Measurements from ENCODE around the gene CTDP1.

DNA sequence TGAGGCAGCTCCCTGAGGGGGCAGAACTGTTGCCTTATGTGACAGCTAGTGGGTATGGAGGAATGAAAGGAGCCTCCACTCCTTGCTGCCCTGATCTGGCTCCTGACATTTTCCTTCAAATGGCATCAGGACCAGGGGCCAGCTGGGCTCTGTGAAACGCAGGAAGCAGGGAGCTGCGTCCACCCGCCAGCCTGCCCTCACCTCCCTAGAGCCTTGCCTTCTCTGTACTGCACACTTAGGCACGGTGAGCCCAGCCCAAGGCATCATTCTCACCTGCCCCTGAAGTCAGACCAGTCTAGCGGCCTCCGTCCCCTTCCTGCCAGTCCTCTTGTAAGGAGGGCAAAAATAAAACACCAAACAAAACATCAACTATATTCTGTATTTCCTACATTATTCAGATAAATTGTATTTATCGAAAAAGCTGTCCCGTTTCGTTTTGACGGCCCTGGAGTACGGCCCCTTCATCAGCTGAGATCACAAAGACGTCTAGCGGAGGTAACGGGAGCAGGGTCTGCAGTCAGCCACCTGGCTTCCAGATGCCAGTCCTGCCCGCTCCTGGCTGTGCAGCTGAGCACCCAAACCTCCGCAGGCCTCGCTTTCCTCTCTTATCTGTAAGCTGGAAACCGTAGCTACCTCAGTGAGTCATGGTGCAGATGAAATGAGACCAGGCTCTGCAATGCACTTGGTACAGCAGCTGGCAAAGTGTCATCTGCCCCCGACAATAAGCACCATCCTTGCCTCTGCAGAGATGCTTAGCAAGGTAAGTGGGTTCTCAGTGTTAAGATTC lies 6.9 kb upstream of the CTDP1 start:
- TF ChIP-seq SP1 (IDR thresholded peaks at IDR 0.05; ENCODE audit: low read depth) (no peak), RAD21 (IDR thresholded peaks at IDR 0.05; ENCODE audit: low read depth) (no peak), EZH2 (IDR thresholded peaks at IDR 0.05) (no peak), ZNF274 (IDR thresholded peaks at IDR 0.05; ENCODE audit: low read depth, low read length) (no peak), TCF7L2 (IDR thresholded peaks at IDR 0.05; ENCODE audit: borderline replicate concordance, extremely low read depth, insufficient read depth, insufficient read length) (no peak), POLR2A (IDR thresholded peaks at IDR 0.05; ENCODE audit: borderline replicate concordance, extremely low read depth, insufficient read depth, insufficient read length) (no peak), SRF (IDR thresholded peaks at IDR 0.05; ENCODE audit: low read depth) (no peak), POLR2AphosphoS5 (IDR thresholded peaks at IDR 0.05; ENCODE audit: low read depth, low read length) (no peak), EZH2phosphoT487 (IDR thresholded peaks at IDR 0.05; ENCODE audit: borderline replicate concordance) (no peak), CEBPB (IDR thresholded peaks at IDR 0.05; ENCODE audit: low read depth) (no peak)
- TF ChIP-seq, protein P1, sequence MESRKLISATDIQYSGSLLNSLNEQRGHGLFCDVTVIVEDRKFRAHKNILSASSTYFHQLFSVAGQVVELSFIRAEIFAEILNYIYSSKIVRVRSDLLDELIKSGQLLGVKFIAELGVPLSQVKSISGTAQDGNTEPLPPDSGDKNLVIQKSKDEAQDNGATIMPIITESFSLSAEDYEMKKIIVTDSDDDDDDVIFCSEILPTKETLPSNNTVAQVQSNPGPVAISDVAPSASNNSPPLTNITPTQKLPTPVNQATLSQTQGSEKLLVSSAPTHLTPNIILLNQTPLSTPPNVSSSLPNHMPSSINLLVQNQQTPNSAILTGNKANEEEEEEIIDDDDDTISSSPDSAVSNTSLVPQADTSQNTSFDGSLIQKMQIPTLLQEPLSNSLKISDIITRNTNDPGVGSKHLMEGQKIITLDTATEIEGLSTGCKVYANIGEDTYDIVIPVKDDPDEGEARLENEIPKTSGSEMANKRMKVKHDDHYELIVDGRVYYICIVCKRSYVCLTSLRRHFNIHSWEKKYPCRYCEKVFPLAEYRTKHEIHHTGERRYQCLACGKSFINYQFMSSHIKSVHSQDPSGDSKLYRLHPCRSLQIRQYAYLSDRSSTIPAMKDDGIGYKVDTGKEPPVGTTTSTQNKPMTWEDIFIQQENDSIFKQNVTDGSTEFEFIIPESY (IDR thresholded peaks at IDR 0.05; ENCODE audit: extremely low read depth, insufficient replicate concordance, low read length): no peak
- TF ChIP-seq, protein P2, sequence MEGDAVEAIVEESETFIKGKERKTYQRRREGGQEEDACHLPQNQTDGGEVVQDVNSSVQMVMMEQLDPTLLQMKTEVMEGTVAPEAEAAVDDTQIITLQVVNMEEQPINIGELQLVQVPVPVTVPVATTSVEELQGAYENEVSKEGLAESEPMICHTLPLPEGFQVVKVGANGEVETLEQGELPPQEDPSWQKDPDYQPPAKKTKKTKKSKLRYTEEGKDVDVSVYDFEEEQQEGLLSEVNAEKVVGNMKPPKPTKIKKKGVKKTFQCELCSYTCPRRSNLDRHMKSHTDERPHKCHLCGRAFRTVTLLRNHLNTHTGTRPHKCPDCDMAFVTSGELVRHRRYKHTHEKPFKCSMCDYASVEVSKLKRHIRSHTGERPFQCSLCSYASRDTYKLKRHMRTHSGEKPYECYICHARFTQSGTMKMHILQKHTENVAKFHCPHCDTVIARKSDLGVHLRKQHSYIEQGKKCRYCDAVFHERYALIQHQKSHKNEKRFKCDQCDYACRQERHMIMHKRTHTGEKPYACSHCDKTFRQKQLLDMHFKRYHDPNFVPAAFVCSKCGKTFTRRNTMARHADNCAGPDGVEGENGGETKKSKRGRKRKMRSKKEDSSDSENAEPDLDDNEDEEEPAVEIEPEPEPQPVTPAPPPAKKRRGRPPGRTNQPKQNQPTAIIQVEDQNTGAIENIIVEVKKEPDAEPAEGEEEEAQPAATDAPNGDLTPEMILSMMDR (IDR thresholded peaks at IDR 0.05 in 2 of 3, conservative IDR thresholded peaks at IDR 0.05 in 1 of 3; ENCODE audit: borderline replicate concordance in 1 of 3, insufficient read depth in 1 of 3, low read depth in 2 of 3, low read length in 2 of 3): no peak
- TF ChIP-seq, protein P3, sequence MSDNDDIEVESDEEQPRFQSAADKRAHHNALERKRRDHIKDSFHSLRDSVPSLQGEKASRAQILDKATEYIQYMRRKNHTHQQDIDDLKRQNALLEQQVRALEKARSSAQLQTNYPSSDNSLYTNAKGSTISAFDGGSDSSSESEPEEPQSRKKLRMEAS (IDR thresholded peaks at IDR 0.05): no peak
- TF ChIP-seq, protein P4, sequence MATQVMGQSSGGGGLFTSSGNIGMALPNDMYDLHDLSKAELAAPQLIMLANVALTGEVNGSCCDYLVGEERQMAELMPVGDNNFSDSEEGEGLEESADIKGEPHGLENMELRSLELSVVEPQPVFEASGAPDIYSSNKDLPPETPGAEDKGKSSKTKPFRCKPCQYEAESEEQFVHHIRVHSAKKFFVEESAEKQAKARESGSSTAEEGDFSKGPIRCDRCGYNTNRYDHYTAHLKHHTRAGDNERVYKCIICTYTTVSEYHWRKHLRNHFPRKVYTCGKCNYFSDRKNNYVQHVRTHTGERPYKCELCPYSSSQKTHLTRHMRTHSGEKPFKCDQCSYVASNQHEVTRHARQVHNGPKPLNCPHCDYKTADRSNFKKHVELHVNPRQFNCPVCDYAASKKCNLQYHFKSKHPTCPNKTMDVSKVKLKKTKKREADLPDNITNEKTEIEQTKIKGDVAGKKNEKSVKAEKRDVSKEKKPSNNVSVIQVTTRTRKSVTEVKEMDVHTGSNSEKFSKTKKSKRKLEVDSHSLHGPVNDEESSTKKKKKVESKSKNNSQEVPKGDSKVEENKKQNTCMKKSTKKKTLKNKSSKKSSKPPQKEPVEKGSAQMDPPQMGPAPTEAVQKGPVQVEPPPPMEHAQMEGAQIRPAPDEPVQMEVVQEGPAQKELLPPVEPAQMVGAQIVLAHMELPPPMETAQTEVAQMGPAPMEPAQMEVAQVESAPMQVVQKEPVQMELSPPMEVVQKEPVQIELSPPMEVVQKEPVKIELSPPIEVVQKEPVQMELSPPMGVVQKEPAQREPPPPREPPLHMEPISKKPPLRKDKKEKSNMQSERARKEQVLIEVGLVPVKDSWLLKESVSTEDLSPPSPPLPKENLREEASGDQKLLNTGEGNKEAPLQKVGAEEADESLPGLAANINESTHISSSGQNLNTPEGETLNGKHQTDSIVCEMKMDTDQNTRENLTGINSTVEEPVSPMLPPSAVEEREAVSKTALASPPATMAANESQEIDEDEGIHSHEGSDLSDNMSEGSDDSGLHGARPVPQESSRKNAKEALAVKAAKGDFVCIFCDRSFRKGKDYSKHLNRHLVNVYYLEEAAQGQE (IDR thresholded peaks at IDR 0.05; ENCODE audit: low read depth): no peak
